Fibroblast of villous mesenchyme (primary cell): ENCODE measurements around the gene CYB561A3. TPM values are rescaled to one million over a fixed set of nuclear protein-coding genes. Genes with fewer than 3 reads are reported as not detected.

Experiments used
- DNase-seq: peaks from one replicate; pipeline ENCODE4 v3.0.0-alpha.2; 2010; ENCODE audit warnings: low read depth
- H3K4me3 ChIP-seq: 2 replicates; pipeline ENCODE4 v1.5.1; 2011; ENCODE audit warnings: low read depth, mild to moderate bottlenecking, low read length
- total RNA-seq: library from RNA; depleted of rRNA; stranded (reverse); fragments of >200 nt; gene quantifications from 2 replicates; pipeline ENCODE4 v1.2.3, GENCODE V29; 2012
- TF ChIP-seq, protein P1 (sequence below): IDR thresholded peaks from 2 replicates; pipeline ENCODE4 v1.5.1; 2012; ENCODE audit warnings: low read depth, mild to moderate bottlenecking, low read length; ENCODE audit not compliant: insufficient read depth

Gene CYB561A3
- total RNA-seq, 1 donor: 144 TPM

DNA sequence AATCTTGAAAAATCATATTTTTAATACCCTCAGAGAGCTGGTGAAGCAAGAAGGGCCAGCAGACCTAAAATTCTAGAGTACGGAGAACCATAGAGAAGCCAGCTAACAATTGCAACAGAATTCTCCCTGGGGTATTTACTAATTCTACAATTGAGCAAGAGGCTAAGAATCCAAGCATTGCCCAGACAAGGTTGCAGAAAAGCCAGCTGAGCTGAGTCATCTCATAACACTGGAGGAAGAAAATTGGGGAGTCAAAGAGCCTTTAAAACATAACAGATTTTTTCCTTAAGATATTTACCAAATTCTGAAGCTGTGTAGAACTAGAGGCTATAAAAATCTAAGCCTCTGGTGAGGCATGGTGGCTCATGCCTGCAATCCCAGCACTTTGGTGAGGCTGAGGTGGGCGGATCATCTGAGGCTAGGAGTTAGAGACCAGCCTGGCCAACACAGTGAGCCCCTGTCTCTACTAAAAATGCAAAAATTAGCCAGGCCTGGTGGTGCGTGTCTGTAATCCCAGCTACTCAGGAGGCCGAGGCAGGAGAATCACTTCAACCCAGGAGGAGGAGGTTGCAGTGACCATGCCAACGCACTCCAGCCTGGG lies 17.1 kb upstream of the CYB561A3 start:
- TF ChIP-seq, protein P1, sequence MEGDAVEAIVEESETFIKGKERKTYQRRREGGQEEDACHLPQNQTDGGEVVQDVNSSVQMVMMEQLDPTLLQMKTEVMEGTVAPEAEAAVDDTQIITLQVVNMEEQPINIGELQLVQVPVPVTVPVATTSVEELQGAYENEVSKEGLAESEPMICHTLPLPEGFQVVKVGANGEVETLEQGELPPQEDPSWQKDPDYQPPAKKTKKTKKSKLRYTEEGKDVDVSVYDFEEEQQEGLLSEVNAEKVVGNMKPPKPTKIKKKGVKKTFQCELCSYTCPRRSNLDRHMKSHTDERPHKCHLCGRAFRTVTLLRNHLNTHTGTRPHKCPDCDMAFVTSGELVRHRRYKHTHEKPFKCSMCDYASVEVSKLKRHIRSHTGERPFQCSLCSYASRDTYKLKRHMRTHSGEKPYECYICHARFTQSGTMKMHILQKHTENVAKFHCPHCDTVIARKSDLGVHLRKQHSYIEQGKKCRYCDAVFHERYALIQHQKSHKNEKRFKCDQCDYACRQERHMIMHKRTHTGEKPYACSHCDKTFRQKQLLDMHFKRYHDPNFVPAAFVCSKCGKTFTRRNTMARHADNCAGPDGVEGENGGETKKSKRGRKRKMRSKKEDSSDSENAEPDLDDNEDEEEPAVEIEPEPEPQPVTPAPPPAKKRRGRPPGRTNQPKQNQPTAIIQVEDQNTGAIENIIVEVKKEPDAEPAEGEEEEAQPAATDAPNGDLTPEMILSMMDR: no peak
- DNase-seq: peak; percentile 98
- H3K4me3 ChIP-seq: no peak overlapping the region

DNA sequence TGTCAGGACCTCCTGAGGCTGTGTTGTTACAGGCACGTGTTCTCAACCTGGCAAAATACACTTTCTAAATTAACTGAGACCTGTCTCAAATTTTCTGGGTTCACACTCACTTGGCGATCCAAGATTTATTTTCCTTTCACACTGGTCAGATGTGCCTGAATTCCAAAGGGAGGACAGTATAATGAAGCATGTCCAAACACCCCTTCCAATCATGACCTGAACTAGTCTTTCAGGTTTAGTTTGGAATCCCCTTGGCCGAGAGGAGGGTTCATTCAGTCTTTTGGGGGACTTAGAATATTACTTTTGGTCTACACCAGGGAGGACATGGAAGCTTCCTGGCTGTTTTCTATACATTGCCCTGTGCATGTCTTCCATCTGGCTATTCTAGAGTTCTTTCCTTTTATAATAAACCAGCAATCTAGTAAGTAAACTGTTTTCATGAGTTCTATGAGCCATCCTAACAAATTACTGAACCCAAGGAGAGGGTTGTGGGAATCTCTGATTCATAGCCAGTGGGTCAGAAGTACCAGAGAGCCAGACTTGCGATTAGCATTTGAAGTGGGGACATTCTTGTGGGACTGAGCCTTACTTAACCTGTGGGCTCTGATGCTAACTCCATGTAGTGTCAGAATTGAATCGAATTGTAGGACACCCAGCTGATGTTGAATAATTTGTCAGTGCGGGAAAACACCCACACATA lies 15.9 kb upstream of the CYB561A3 start:
- DNase-seq: peak; percentile 37
- TF ChIP-seq, protein P1: no peak
- H3K4me3 ChIP-seq: no peak overlapping the region

DNA sequence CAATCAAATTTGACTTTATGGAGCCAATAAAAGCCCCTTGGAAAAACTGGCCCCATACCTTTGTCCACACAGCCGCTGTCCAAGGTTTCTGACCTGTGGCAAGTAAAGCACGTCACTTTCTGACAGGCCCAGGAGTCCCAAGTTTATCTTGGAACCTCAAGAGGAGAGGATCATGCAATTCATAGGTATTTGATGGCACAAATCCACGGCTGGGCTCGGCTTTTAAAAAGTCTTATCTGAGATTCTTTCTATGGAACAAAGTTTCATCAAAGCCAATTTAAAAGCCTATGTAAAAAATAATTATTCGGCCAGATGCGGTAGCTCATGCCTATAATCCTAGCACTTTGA lies 14.1 kb upstream of the CYB561A3 start:
- TF ChIP-seq, protein P1: no peak
- no peak for DNase-seq

DNA sequence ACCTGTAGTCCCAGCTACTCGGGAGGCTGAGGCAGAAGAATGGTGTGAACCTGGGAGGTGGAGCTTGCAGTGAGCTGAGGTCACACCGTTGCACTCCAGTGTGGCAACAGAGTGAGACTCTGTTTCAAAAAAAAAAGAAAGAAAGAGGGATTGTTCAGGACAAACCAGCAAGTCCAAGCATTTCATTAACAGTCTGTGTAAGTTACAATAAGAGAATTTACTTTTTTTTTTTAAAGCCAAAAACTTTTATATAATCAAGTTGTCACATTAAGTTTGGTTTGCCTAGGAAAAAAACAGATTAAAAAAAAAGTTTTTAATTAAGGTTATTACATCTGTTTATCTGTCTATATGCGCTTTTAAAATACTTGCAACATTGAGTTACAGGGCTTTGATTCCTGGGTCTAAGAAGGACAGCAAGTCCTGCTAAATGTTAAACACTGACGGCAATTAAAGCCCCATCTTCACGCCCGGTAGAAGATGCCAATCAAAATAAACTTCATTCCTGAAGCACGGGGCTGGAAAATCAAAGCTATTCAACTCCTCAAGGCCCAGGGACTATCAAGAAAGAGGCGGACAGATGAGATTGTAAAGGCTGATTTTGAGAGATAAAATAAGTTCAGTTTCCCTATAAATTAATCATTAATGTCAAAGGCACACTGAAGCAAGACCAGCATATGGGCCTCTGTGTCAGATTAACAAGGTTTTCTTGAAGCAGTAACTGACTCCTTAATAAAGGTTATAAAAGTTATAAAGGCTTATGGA lies 11.2 kb upstream of the CYB561A3 start:
- no peak overlapping the region for H3K4me3 ChIP-seq
- no peak for DNase-seq
- TF ChIP-seq, protein P1: no peak

More for the DNA sequence above, 14.1 kb upstream of the CYB561A3 start:
- H3K4me3 ChIP-seq: no peak overlapping the region

DNA sequence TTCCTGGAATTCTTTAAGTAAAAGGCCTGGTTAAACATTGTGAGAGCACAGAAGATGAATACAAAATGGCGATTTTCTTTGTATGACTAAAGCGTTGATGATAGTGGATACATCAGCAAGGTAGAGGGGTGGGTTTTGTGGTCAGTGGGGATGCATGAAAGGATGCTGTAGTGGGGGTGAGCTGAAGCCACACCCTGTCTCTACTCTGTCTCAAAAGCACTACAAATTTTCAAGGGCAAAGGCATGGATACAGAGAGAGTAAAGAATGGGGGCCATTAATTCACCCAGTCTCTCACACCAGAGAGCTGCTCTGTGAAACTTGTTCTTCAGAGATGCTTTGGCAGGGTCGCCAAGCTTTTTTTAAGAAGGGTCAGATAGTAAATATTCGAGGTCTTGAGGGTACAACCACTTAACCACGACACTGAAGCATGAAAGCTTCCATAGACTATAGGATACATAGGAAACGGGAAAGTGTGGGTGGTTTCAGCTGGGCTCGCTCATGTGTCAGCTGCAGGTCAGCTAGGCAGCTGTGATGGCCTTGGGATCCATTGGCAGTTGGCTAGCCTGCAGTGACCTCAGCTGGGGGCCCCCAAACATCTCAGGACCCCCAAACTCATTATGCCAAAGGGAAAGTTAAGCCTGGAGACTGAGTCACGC lies 8.8 kb upstream of the CYB561A3 start:
- no peak overlapping the region for H3K4me3 ChIP-seq
- DNase-seq: peak; percentile 38
- TF ChIP-seq, protein P1: no peak

DNA sequence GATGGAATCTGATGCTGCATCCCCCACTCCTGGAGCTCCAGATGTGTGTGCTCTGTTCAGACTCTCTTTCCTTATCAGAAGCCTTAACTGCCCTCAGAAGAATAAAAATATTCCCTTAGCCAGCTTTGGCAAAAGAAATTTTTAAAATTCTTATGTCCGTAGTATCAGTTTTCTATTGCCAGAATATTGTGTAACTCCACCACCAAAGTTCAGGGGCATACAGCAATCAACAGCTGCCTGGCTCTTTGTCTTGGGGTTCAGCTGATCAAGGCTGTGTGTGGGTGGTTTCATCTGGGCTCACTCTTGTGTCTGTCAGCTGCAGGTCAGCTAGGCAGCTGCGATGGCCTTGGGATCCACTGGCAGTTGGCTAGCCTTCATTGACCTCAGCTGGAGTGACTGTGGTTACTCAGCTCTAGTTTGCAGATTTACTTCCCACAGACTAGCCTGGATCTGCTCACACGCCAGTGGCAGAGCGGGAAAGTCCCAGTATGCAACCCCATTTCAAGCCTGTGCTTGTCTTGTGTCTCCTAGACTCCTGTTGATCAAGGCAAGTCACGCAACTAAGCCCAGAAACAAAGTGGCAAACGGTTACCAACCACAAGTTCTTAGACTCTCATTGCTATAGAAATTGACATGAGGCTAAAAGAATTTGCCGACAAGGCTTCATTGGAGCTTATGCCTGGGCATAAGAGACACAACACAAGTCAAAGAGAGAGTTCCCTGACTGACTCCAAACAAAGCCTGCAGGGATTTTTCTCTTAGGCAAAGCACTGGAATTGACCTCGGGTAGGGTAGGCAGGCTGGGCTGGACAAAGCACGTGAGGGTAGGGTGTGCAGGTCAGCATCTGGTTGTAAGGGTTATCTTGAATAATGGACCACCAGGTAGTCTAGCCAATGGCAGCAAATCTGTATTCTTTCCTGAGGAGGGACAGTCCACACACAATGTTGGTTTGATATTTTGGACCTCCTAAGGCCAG lies 8.0 kb upstream of the CYB561A3 start:
- DNase-seq: peak; percentile 97
- H3K4me3 ChIP-seq: no peak overlapping the region
- TF ChIP-seq, protein P1: no peak
